Trophoblast cell (in vitro differentiated cells and primary cell): Measurements from ENCODE around the gene SREBF2.
A peak's percentile ranks its signal among the peaks of the same experiment; 100 is the strongest.

ENCODE experiments used
- DNase-seq, 2 donors: peaks; one replicate each; pipeline ENCODE4 v3.0.0-alpha.2; 2016
- H2AFZ ChIP-seq: 2 replicates; pipeline ENCODE4 v1.6.1; 2013; ENCODE audit warnings: low read length, moderate library complexity, mild to moderate bottlenecking; ENCODE audit not compliant: insufficient read depth, poor library complexity
- H2AK5ac ChIP-seq: 2 replicates; pipeline ENCODE4 v1.6.1; 2013; ENCODE audit warnings: mild to moderate bottlenecking, low read length
- H2BK120ac ChIP-seq: 2 replicates; pipeline ENCODE4 v1.6.1; 2013; ENCODE audit warnings: low read length, mild to moderate bottlenecking, moderate library complexity; ENCODE audit not compliant: insufficient read depth, poor library complexity
- H2BK12ac ChIP-seq: 2 replicates; pipeline ENCODE4 v1.6.1; 2013; ENCODE audit warnings: mild to moderate bottlenecking, low read length, moderate library complexity
- H2BK5ac ChIP-seq: 2 replicates; pipeline ENCODE4 v1.6.1; 2013; ENCODE audit warnings: low read length, low read depth, moderate library complexity, mild to moderate bottlenecking; ENCODE audit not compliant: poor library complexity
- H3K14ac ChIP-seq: 2 replicates; pipeline ENCODE4 v1.6.1; 2013; ENCODE audit warnings: mild to moderate bottlenecking, low read length
- H3K18ac ChIP-seq: 2 replicates; pipeline ENCODE4 v1.6.1; 2013; ENCODE audit warnings: mild to moderate bottlenecking, low read length
- H3K23ac ChIP-seq: 2 replicates; pipeline ENCODE4 v1.6.1; 2013; ENCODE audit warnings: low read length
- H3K27ac ChIP-seq: 2 replicates; pipeline ENCODE4 v1.5.1; 2013; ENCODE audit warnings: low read depth, mild to moderate bottlenecking, inconsistent platforms, low read length, moderate library complexity
- H3K27me3 ChIP-seq: 2 replicates; pipeline ENCODE4 v1.6.1; 2013; ENCODE audit warnings: inconsistent platforms, mild to moderate bottlenecking, low read length, moderate library complexity; ENCODE audit not compliant: insufficient read depth
- H3K36me3 ChIP-seq, 2 experiments: 1 replicate in 1 of 2; 2 replicates in 1 of 2; pipeline ENCODE4 v1.6.1; 2013; ENCODE audit warnings: low read length in 2 of 2, mild to moderate bottlenecking in 2 of 2, moderate library complexity in 1 of 2; ENCODE audit not compliant: insufficient read depth in 2 of 2, control insufficient read depth in 1 of 2
- H3K4ac ChIP-seq: 2 replicates; pipeline ENCODE4 v1.6.1; 2013; ENCODE audit warnings: low read depth, mild to moderate bottlenecking, low read length, moderate library complexity
- H3K4me1 ChIP-seq, 2 experiments: 1 replicate in 1 of 2; 2 replicates in 1 of 2; pipeline ENCODE4 v1.6.1; 2013; ENCODE audit warnings: low read length in 2 of 2, mild to moderate bottlenecking in 2 of 2, moderate library complexity in 1 of 2; ENCODE audit not compliant: insufficient read depth in 2 of 2, control insufficient read depth in 1 of 2
- H3K4me2 ChIP-seq: 2 replicates; pipeline ENCODE4 v1.6.1; 2013; ENCODE audit warnings: inconsistent platforms, mild to moderate bottlenecking, low read length, moderate library complexity
- H3K4me3 ChIP-seq: 2 replicates; pipeline ENCODE4 v1.5.1; 2013; ENCODE audit warnings: mild to moderate bottlenecking, low read depth, low read length, inconsistent platforms
- H3K79me1 ChIP-seq: one replicate; pipeline ENCODE4 v1.6.1; 2013; ENCODE audit warnings: low read length
- H3K79me2 ChIP-seq: 2 replicates; pipeline ENCODE4 v1.6.1; 2013; ENCODE audit warnings: low read length, mild to moderate bottlenecking; ENCODE audit not compliant: control insufficient read depth, insufficient read depth, poor library complexity
- H3K9ac ChIP-seq: 2 replicates; pipeline ENCODE4 v1.6.1; 2013; ENCODE audit warnings: mild to moderate bottlenecking, low read length
- H3K9me3 ChIP-seq: 2 replicates; pipeline ENCODE4 v1.6.1; 2013; ENCODE audit warnings: low read depth, mild to moderate bottlenecking, control low read depth, inconsistent platforms, low read length; ENCODE audit not compliant: insufficient read depth
- H4K12ac ChIP-seq: 2 replicates; pipeline ENCODE4 v1.6.1; 2013; ENCODE audit warnings: low read depth, mild to moderate bottlenecking, low read length, moderate library complexity
- H4K8ac ChIP-seq: 2 replicates; pipeline ENCODE4 v1.6.1; 2013; ENCODE audit warnings: low read depth, mild to moderate bottlenecking, low read length, moderate library complexity
- H4K91ac ChIP-seq: one replicate; pipeline ENCODE4 v1.6.1; 2013; ENCODE audit warnings: low read depth, mild to moderate bottlenecking, low read length, moderate library complexity
- WGBS: extraction: QIAGEN DNeasy Blood & Tissue Kit; methylation state at CpG from one replicate; pipeline ENCODE4 v1.1.7; 2013; ENCODE audit warnings: missing lambda C conversion rate; ENCODE audit not compliant: insufficient read length, insufficient coverage; ENCODE audit errors: extremely low coverage; 5-methylcytosine and 5-hydroxymethylcytosine counted together

Gene SREBF2

GRCh38 chr22:41883400-41883799 is 50.5 kb downstream of the SREBF2 start:
- Histone ChIP-seq H3K4me1 (no peaks in the 10 kb centered on the region), H3K18ac (no peak overlapping the region), H2BK12ac (no peak overlapping the region), H3K79me1 (no peaks in the 10 kb centered on the region), H3K4ac (no peak overlapping the region), H3K9ac (no peak overlapping the region), H3K23ac (no peak overlapping the region), H4K91ac (no peak overlapping the region), H3K4me2 (no peak overlapping the region), H3K79me2 (no peaks in the 10 kb centered on the region), H2BK5ac (no peak overlapping the region), H2AFZ (no peak overlapping the region), H2AK5ac (no peak overlapping the region), H4K12ac (no peak overlapping the region), H3K36me3 (peaks cover 58 to 84% of the 10 kb centered on the region in 2 experiments), H3K27ac (no peak overlapping the region), H3K9me3 (peaks cover 1% of the 10 kb centered on the region), H3K14ac (no peak overlapping the region), H4K8ac (no peak overlapping the region), H2BK120ac (no peak overlapping the region), H3K4me3 (no peak overlapping the region), H3K27me3 (no peaks in the 10 kb centered on the region)
- WGBS: no CpG with 5 or more reads among the region's 2 CpGs
- peak; percentile 38 to 77 for DNase-seq

GRCh38 chr22:41885116-41885515 is 52.2 kb downstream of the SREBF2 start:
- H4K8ac ChIP-seq: no peak overlapping the region
- no peak overlapping the region for H2BK120ac ChIP-seq
- H3K18ac ChIP-seq: no peak overlapping the region
- no peaks in the 10 kb centered on the region for H3K27me3 ChIP-seq
- no peak overlapping the region for H4K12ac ChIP-seq
- H3K14ac ChIP-seq: no peak overlapping the region
- no peak overlapping the region for H2AK5ac ChIP-seq
- peaks cover 60 to 80% of the 10 kb centered on the region in 2 experiments for H3K36me3 ChIP-seq
- H4K91ac ChIP-seq: no peak overlapping the region
- no peaks in the 10 kb centered on the region for H3K79me1 ChIP-seq
- WGBS: no CpG with 5 or more reads among the region's 2 CpGs
- H3K4ac ChIP-seq: no peak overlapping the region
- no peak overlapping the region for H3K4me2 ChIP-seq
- peaks cover 1% of the 10 kb centered on the region for H3K9me3 ChIP-seq
- no peaks in the 10 kb centered on the region for H3K79me2 ChIP-seq
- no peak overlapping the region for H3K23ac ChIP-seq
- H3K4me1 ChIP-seq: no peaks in the 10 kb centered on the region
- H2BK12ac ChIP-seq: no peak overlapping the region
- H2AFZ ChIP-seq: no peak overlapping the region
- no peak overlapping the region for H2BK5ac ChIP-seq
- no peak for DNase-seq
- H3K4me3 ChIP-seq: no peak overlapping the region
- H3K27ac ChIP-seq: no peak overlapping the region
- no peak overlapping the region for H3K9ac ChIP-seq

GRCh38 chr22:41885516-41885915 is 52.6 kb downstream of the SREBF2 start:
- H4K12ac ChIP-seq: no peak overlapping the region
- no peak overlapping the region for H3K14ac ChIP-seq
- no peak overlapping the region for H2BK120ac ChIP-seq
- no peaks in the 10 kb centered on the region for H3K79me1 ChIP-seq
- no peak overlapping the region for H3K27ac ChIP-seq
- H4K91ac ChIP-seq: no peak overlapping the region
- H3K18ac ChIP-seq: no peak overlapping the region
- peak; percentile 73 to 79 for DNase-seq
- H3K27me3 ChIP-seq: no peaks in the 10 kb centered on the region
- no peaks in the 10 kb centered on the region for H3K4me1 ChIP-seq
- no peak overlapping the region for H3K4ac ChIP-seq
- no peak overlapping the region for H3K23ac ChIP-seq
- H3K4me2 ChIP-seq: no peak overlapping the region
- H3K4me3 ChIP-seq: no peak overlapping the region
- H3K9ac ChIP-seq: no peak overlapping the region
- no peaks in the 10 kb centered on the region for H3K79me2 ChIP-seq
- H3K9me3 ChIP-seq: peaks cover 1% of the 10 kb centered on the region
- H4K8ac ChIP-seq: no peak overlapping the region
- no peak overlapping the region for H2BK12ac ChIP-seq
- WGBS: no CpG with 5 or more reads among the region's 6 CpGs
- peaks cover 63 to 83% of the 10 kb centered on the region in 2 experiments for H3K36me3 ChIP-seq
- no peak overlapping the region for H2AK5ac ChIP-seq
- no peak overlapping the region for H2AFZ ChIP-seq
- H2BK5ac ChIP-seq: no peak overlapping the region

- no peak overlapping the region for H2AK5ac ChIP-seq
- no peak overlapping the region for H3K4me3 ChIP-seq
- no peak for DNase-seq
- H2BK12ac ChIP-seq: no peak overlapping the region
- H3K4ac ChIP-seq: no peak overlapping the region
- H2BK5ac ChIP-seq: no peak overlapping the region
- no peak overlapping the region for H3K23ac ChIP-seq
- H4K91ac ChIP-seq: no peak overlapping the region
- no peaks in the 10 kb centered on the region for H3K79me1 ChIP-seq
- H3K14ac ChIP-seq: no peak overlapping the region
- H3K4me2 ChIP-seq: no peak overlapping the region
- H3K18ac ChIP-seq: no peak overlapping the region
- H3K79me2 ChIP-seq: no peaks in the 10 kb centered on the region
- no peaks in the 10 kb centered on the region for H3K27me3 ChIP-seq
- no peak overlapping the region for H2BK120ac ChIP-seq
- WGBS: no CpG with 5 or more reads among the region's 4 CpGs
- no peak overlapping the region for H3K9ac ChIP-seq
- no peak overlapping the region for H4K12ac ChIP-seq
- no peak overlapping the region for H2AFZ ChIP-seq
- H3K36me3 ChIP-seq: peaks cover 65 to 80% of the 10 kb centered on the region in 2 experiments
- H4K8ac ChIP-seq: no peak overlapping the region
- peaks cover 1% of the 10 kb centered on the region for H3K9me3 ChIP-seq
- no peak overlapping the region for H3K27ac ChIP-seq
- H3K4me1 ChIP-seq: no peaks in the 10 kb centered on the region
Observed at GRCh38 chr22:41888627-41889200, 55.8 kb downstream of the SREBF2 start.
